ENCODE measurements around the gene DYNC1I1. TPM values are rescaled to one million over a fixed set of nuclear protein-coding genes. Genes with fewer than 3 reads are reported as not detected.

The DYNC1I1 gene
- total and polyA plus RNA-seq, 3 experiments from 2014 or later = not detected

DNA sequence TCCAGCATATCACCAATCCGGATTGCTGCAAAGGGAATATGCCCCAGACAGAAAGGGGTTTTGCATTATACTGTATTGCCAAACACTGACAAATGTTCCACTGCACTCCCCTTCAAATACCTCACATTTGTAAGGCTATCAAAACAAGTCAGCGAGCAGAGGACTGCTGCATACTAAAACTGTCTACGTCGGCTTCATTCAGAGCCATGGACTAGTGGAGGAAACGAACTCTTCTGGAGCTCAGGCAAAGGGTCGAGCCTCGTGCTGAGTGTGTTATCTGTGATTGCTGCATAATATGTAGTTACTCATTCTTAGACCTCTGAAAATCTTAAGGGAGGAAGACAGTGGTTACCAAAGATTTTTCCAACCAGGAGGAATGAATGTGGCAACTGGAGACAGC is 200.2 kb downstream of the DYNC1I1 start:
- Mint-ChIP-seq H3K4me3 (no peak overlapping the region), H3K36me3 (no peaks in the 10 kb centered on the region), H3K9me3 (peaks cover 0 to 4% (median 0%) of the 10 kb centered on the region in 5 donors), H3K4me1 (no peaks in the 10 kb centered on the region), H3K27me3 (peaks cover 1 to 5% of the 10 kb centered on the region in 2 donors), H3K27ac (no peak overlapping the region)
- Histone ChIP-seq H3K27me3 (ENCODE audit: insufficient read depth, low read length, poor library complexity, severe bottlenecking) (no peaks in the 10 kb centered on the region), H3K4me1 (ENCODE audit: insufficient read depth, low read length) (no peaks in the 10 kb centered on the region), H3K9me3 (ENCODE audit: low read length) (no peaks in the 10 kb centered on the region), H3K4me3 (ENCODE audit: low read length) (no peak overlapping the region), H3K36me3 (ENCODE audit: insufficient read depth, low read length) (no peaks in the 10 kb centered on the region), H3K27ac (ENCODE audit: low read depth, low read length) (no peak overlapping the region)
- CTCF ChIA-PET = no interaction called here
- no peak for DNase-seq
- POLR2A ChIA-PET = no interaction called here

DNA sequence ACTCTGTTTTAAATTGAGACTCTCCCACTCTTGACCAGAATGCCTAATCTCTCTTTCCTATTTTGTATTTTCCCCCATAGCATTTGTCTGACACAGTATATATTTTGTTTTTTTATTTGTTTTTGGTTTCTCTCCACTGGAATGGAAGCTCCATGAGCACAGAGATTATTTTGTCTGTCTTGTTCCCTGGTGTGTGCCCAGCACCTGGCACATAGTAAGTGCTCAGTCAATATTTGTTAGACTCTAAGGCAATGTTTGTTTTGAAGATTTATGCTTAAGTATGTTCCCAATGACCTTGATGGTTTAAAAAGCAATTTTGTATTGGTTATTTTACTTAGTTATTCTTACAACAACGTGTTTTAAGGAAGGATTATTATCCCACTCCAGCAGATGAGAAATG is 201.8 kb downstream of the DYNC1I1 start:
- CTCF ChIA-PET = no interaction called here
- POLR2A ChIA-PET = no interaction called here
- Histone ChIP-seq H3K4me1 (ENCODE audit: insufficient read depth, low read length) (no peaks in the 10 kb centered on the region), H3K27me3 (ENCODE audit: insufficient read depth, low read length, poor library complexity, severe bottlenecking) (no peaks in the 10 kb centered on the region), H3K4me3 (ENCODE audit: low read length) (no peak overlapping the region), H3K27ac (ENCODE audit: low read depth, low read length) (no peak overlapping the region), H3K9me3 (ENCODE audit: low read length) (no peaks in the 10 kb centered on the region), H3K36me3 (ENCODE audit: insufficient read depth, low read length) (no peaks in the 10 kb centered on the region)
- H3K9me3 Mint-ChIP-seq = peaks cover 0 to 2% (median 0%) of the 10 kb centered on the region in 5 donors
- DNase-seq = no peak
- H3K27me3 Mint-ChIP-seq = peaks cover 1 to 4% of the 10 kb centered on the region in 2 donors
- H3K27ac Mint-ChIP-seq = no peak overlapping the region
- no peaks in the 10 kb centered on the region for H3K36me3 Mint-ChIP-seq
- H3K4me3 Mint-ChIP-seq = no peak overlapping the region
- no peaks in the 10 kb centered on the region for H3K4me1 Mint-ChIP-seq

DNA sequence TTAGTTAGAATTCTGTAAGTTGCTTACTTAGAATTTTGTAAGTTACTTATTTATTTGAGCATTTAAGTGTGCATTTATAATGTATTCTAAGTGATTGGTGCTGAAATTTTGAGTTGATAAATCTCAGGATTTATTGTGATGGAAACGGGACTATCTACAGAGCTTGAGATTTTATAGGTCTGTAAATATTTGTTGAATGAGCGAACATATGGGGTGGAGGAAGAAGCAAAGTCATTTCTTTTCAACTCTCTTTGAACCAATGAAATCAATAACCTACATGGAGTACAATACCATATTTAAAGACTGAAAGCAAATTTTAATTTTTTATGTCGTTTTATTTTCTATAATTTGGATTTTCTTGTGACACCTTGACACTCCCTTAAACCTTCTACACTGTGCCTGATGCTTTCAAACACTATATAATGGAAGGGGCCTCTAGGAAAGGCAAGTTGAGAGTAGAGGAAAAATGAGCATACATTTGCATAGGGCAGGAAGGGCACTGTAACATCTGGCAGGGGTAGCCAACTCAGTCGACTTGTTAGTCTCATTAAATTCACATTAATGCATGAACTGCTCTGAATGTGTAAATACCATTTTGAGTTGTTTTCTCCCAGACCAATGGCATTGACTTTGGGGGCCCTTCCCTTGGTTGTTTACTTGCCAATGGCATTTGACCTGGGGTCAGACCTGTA is 204.2 kb downstream of the DYNC1I1 start:
- Mint-ChIP-seq H3K27ac (no peak overlapping the region), H3K27me3 (peaks cover 7% of the 10 kb centered on the region in 2 donors), H3K4me1 (no peaks in the 10 kb centered on the region), H3K36me3 (no peaks in the 10 kb centered on the region), H3K4me3 (no peak overlapping the region), H3K9me3 (no peaks in the 10 kb centered on the region)
- Histone ChIP-seq H3K27me3 (ENCODE audit: insufficient read depth, low read length, poor library complexity, severe bottlenecking) (no peaks in the 10 kb centered on the region), H3K36me3 (ENCODE audit: insufficient read depth, low read length) (no peaks in the 10 kb centered on the region), H3K27ac (ENCODE audit: low read depth, low read length) (no peak overlapping the region), H3K4me3 (ENCODE audit: low read length) (no peak overlapping the region), H3K4me1 (ENCODE audit: insufficient read depth, low read length) (no peaks in the 10 kb centered on the region), H3K9me3 (ENCODE audit: low read length) (no peaks in the 10 kb centered on the region)
- ChIA-PET CTCF (no interaction called here), POLR2A (no interaction called here)
- no peak for DNase-seq

DNA sequence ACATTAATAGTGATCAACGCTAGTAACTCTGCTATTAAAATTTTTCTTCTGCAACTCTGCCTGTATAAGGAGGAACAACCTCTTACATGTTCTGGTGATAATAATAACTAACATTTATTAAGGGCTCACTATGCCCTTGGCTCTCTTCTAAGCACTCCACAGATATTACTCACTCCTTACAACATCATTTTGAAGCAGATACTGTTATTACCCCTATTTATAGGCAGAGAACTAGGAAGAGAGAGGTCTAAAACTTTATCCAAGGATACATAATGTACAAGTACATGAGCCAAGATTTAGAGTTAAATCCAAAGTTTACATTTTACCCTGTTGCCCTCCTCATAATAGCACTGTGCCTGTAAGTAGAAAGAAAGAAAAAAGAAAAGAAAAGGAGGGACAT is 205.6 kb downstream of the DYNC1I1 start:
- H3K4me3 ChIP-seq (ENCODE audit: low read length) = no peak overlapping the region
- no peak overlapping the region for H3K4me3 Mint-ChIP-seq
- ChIA-PET POLR2A (no interaction called here), CTCF (no interaction called here)
- peaks cover 6 to 7% of the 10 kb centered on the region in 2 donors for H3K27me3 Mint-ChIP-seq
- no peaks in the 10 kb centered on the region for H3K36me3 Mint-ChIP-seq
- no peak for DNase-seq
- no peaks in the 10 kb centered on the region for H3K9me3 ChIP-seq (ENCODE audit: low read length)
- no peaks in the 10 kb centered on the region for H3K36me3 ChIP-seq (ENCODE audit: insufficient read depth, low read length)
- no peaks in the 10 kb centered on the region for H3K9me3 Mint-ChIP-seq
- H3K4me1 ChIP-seq (ENCODE audit: insufficient read depth, low read length) = no peaks in the 10 kb centered on the region
- no peaks in the 10 kb centered on the region for H3K27me3 ChIP-seq (ENCODE audit: insufficient read depth, low read length, poor library complexity, severe bottlenecking)
- no peaks in the 10 kb centered on the region for H3K4me1 Mint-ChIP-seq
- no peak overlapping the region for H3K27ac Mint-ChIP-seq
- H3K27ac ChIP-seq (ENCODE audit: low read depth, low read length) = no peak overlapping the region

DNA sequence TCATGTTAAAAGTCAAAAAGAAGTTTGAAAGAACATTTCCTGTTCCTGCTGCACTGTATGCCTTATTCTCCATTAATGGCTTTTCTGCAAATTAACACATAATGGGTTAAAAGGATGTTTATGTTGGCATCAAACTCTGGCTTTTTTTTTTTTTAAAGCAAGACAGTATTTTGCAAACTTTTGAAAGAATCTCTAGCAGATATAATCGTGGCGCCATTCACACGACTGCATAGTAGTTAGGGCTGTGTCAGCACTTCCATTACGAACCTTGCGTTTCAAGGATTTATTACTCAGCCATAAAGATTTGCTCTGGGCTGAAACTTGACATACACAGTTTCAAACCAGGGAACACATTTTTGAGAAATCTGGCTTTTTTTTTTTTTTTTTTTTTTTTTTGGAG is 207.8 kb downstream of the DYNC1I1 start:
- Mint-ChIP-seq H3K4me1 (no peaks in the 10 kb centered on the region), H3K27ac (no peak overlapping the region), H3K9me3 (no peaks in the 10 kb centered on the region), H3K36me3 (no peaks in the 10 kb centered on the region), H3K27me3 (peaks cover 7 to 13% of the 10 kb centered on the region in 2 donors), H3K4me3 (no peak overlapping the region)
- H3K27ac ChIP-seq (ENCODE audit: low read depth, low read length) = no peak overlapping the region
- ChIA-PET CTCF (no interaction called here), POLR2A (no interaction called here)
- H3K27me3 ChIP-seq (ENCODE audit: insufficient read depth, low read length, poor library complexity, severe bottlenecking) = no peaks in the 10 kb centered on the region
- H3K4me1 ChIP-seq (ENCODE audit: insufficient read depth, low read length) = no peaks in the 10 kb centered on the region
- DNase-seq = no peak
- H3K4me3 ChIP-seq (ENCODE audit: low read length) = no peak overlapping the region
- no peaks in the 10 kb centered on the region for H3K36me3 ChIP-seq (ENCODE audit: insufficient read depth, low read length)
- no peaks in the 10 kb centered on the region for H3K9me3 ChIP-seq (ENCODE audit: low read length)

DNA sequence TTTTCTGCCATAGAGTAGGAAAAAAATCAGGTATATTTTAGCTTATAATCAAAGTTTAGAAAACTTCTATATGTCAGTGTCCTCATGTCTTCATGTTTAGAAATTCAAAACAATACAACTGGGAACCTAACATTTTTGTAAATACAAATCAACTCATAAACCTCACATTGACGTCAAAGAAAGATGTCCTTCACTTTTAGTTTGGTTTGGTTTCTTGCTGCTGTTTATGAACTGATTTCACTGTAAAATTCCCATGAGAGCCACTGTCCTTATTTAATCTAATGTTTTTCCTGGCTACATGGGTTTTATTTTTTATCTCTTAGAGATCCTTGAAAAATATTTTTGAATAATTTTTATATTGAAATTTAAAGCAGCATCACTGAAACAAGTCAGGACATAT is 208.4 kb downstream of the DYNC1I1 start:
- no peak overlapping the region for H3K4me3 Mint-ChIP-seq
- Histone ChIP-seq H3K9me3 (ENCODE audit: low read length) (no peaks in the 10 kb centered on the region), H3K4me1 (ENCODE audit: insufficient read depth, low read length) (no peaks in the 10 kb centered on the region), H3K4me3 (ENCODE audit: low read length) (no peak overlapping the region), H3K27me3 (ENCODE audit: insufficient read depth, low read length, poor library complexity, severe bottlenecking) (no peaks in the 10 kb centered on the region), H3K27ac (ENCODE audit: low read depth, low read length) (no peak overlapping the region), H3K36me3 (ENCODE audit: insufficient read depth, low read length) (no peaks in the 10 kb centered on the region)
- no peak for DNase-seq
- no peaks in the 10 kb centered on the region for H3K4me1 Mint-ChIP-seq
- ChIA-PET POLR2A (no interaction called here), CTCF (no interaction called here)
- H3K27ac Mint-ChIP-seq = no peak overlapping the region
- peaks cover 7 to 16% of the 10 kb centered on the region in 2 donors for H3K27me3 Mint-ChIP-seq
- H3K9me3 Mint-ChIP-seq = no peaks in the 10 kb centered on the region
- H3K36me3 Mint-ChIP-seq = no peaks in the 10 kb centered on the region

DNA sequence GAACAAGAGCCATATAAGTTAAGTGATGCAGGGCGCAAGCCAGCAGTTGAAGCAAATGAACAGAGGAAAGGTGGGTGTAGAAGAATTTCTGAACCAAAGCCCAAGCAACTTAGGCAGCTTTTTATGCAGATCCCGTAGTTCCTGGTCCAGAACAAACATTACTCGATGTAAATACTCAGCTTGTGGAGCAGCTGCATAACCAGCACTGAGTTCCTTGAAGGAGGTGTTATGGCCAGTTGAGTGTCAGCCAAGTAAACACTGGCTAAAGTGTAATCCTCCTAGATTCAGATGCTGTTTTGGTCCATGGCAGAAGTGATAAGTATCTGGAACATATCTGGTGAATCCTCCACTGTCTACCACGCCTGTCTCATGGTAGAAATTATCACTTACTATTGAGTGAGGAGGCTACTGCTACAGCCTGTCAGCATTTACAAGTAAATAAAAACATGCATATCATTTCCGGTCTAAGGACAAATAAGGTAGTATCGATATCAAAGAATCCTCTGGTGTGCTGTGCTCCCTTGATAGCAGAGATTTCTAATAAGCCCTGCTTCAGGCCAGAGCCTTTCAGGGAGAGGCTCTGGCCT is 213.9 kb downstream of the DYNC1I1 start:
- ChIA-PET CTCF (no interaction called here), POLR2A (no interaction called here)
- no peaks in the 10 kb centered on the region for H3K36me3 ChIP-seq (ENCODE audit: insufficient read depth, low read length)
- no peaks in the 10 kb centered on the region for H3K27me3 ChIP-seq (ENCODE audit: insufficient read depth, low read length, poor library complexity, severe bottlenecking)
- no peak for DNase-seq
- no peaks in the 10 kb centered on the region for H3K4me1 Mint-ChIP-seq
- H3K36me3 Mint-ChIP-seq = no peaks in the 10 kb centered on the region
- H3K4me1 ChIP-seq (ENCODE audit: insufficient read depth, low read length) = no peaks in the 10 kb centered on the region
- no peak overlapping the region for H3K27ac Mint-ChIP-seq
- H3K4me3 Mint-ChIP-seq = no peak overlapping the region
- no peak overlapping the region for H3K27ac ChIP-seq (ENCODE audit: low read depth, low read length)
- peaks cover 8 to 37% of the 10 kb centered on the region in 2 donors for H3K27me3 Mint-ChIP-seq
- H3K9me3 ChIP-seq (ENCODE audit: low read length) = no peaks in the 10 kb centered on the region
- H3K9me3 Mint-ChIP-seq = no peaks in the 10 kb centered on the region
- H3K4me3 ChIP-seq (ENCODE audit: low read length) = no peak overlapping the region

DNA sequence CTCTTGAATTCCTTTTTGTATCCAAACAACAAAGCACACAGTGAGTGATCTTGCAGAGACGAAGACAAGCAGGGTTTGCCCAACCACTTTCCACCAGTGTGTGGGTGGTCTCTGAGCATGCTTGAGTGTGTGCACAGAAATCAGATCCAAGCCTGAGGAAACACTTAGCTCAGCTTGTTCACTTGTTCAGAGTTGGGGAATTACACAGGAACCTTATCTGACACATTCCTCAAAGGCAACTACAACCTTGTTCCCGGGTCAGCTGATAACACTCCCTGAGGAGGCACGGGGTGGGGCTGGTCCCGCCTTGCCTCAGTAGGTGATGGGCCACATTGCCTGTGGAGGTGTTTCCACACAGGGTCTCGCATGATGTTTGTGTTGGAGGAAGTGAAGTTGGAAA is 216.9 kb downstream of the DYNC1I1 start:
- no peaks in the 10 kb centered on the region for H3K27me3 ChIP-seq (ENCODE audit: insufficient read depth, low read length, poor library complexity, severe bottlenecking)
- Mint-ChIP-seq H3K27me3 (peaks cover 8 to 45% of the 10 kb centered on the region in 2 donors), H3K4me3 (no peak overlapping the region), H3K36me3 (no peaks in the 10 kb centered on the region), H3K9me3 (no peaks in the 10 kb centered on the region), H3K27ac (no peak overlapping the region), H3K4me1 (no peaks in the 10 kb centered on the region)
- no peaks in the 10 kb centered on the region for H3K4me1 ChIP-seq (ENCODE audit: insufficient read depth, low read length)
- DNase-seq = no peak
- H3K27ac ChIP-seq (ENCODE audit: low read depth, low read length) = no peak overlapping the region
- ChIA-PET CTCF (no interaction called here), POLR2A (no interaction called here)
- no peaks in the 10 kb centered on the region for H3K9me3 ChIP-seq (ENCODE audit: low read length)
- no peak overlapping the region for H3K4me3 ChIP-seq (ENCODE audit: low read length)
- H3K36me3 ChIP-seq (ENCODE audit: insufficient read depth, low read length) = no peaks in the 10 kb centered on the region

Data from CD8-positive, alpha-beta memory T cell (primary cell).